ENCODE measurements around the gene HS6ST3. TPM values are rescaled to one million over a fixed set of nuclear protein-coding genes. Genes with fewer than 3 reads are reported as not detected.
"Not testable (repeated sequence)": the region's sequence is repeated elsewhere in the genome, so short reads cannot be mapped to it uniquely, and the experiment has no call there.

HS6ST3 gene
- total and polyA plus RNA-seq, 9 of the 15 experiments (the other 6 are each of a cell fraction or from before 2014, with no cell fraction given), result not detected

GRCh38 chr13:96115368-96115767 lies 25.5 kb downstream of the HS6ST3 start:
- BruUV-seq (replicated peaks); in situ Hi-C loops (cut with MboI); H3K4me3 ChIP-seq; intact Hi-C loops (cut with micrococcal nuclease); POLR2A ChIA-PET; ATAC-seq; H3K79me2 ChIP-seq (ENCODE audit: control insufficient read depth, insufficient read depth, low read length); H3K9me1 ChIP-seq (ENCODE audit: control insufficient read depth, insufficient read depth, low read length); DNase-seq (ENCODE audit: extremely low read depth in 1 of 4, low spot score in 3 of 4); H3K9ac ChIP-seq (ENCODE audit: insufficient read depth in 1 of 2, low read depth in 2 of 2, low read length in 2 of 2); H3K36me3 ChIP-seq (ENCODE audit: control insufficient read depth, insufficient read depth, low read length); H3K27ac ChIP-seq (ENCODE audit: extremely low read depth, low read depth, low read length); H4K20me1 ChIP-seq (replicated peaks; ENCODE audit: control insufficient read depth, insufficient read depth, low read length); H3K27me3 ChIP-seq (ENCODE audit: control insufficient read depth in 2 of 2, insufficient read depth in 2 of 2, low read length in 2 of 2); FAIRE-seq; H2AFZ ChIP-seq (ENCODE audit: low read depth, low read length); CTCF ChIA-PET (ENCODE audit: low intra/inter-chr PET ratio); H3K9me3 ChIP-seq (replicated peaks; ENCODE audit: control insufficient read depth, insufficient read depth, low read depth, low read length); H3K4me1 ChIP-seq (replicated peaks in 1 of 2; ENCODE audit: control insufficient read depth in 2 of 2, insufficient read depth in 2 of 2, low read length in 2 of 2); H3K4me2 ChIP-seq (ENCODE audit: insufficient read depth, low read length): not testable (repeated sequence)
- 6% methylated on average over 2 of the region's 2 CpGs for WGBS (ENCODE audit: insufficient coverage, low coverage, missing lambda C conversion rate)

GRCh38 chr13:96119921-96120320 lies 30.0 kb downstream of the HS6ST3 start:
- no peak for DNase-seq (ENCODE audit: extremely low read depth in 1 of 4, low spot score in 3 of 4)
- in situ Hi-C loops (cut with MboI), result no loop called here
- Histone ChIP-seq H2AFZ (ENCODE audit: low read depth, low read length) (no peak overlapping the region), H3K27ac (ENCODE audit: extremely low read depth, low read depth, low read length) (no peak overlapping the region), H3K4me3 (no peak overlapping the region), H3K9me3 (replicated peaks; ENCODE audit: control insufficient read depth, insufficient read depth, low read depth, low read length) (no peaks in the 10 kb centered on the region), H3K79me2 (ENCODE audit: control insufficient read depth, insufficient read depth, low read length) (no peaks in the 10 kb centered on the region), H3K4me2 (ENCODE audit: insufficient read depth, low read length) (no peak overlapping the region), H3K27me3 (ENCODE audit: control insufficient read depth in 2 of 2, insufficient read depth in 2 of 2, low read length in 2 of 2) (no peaks in the 10 kb centered on the region), H3K9ac (ENCODE audit: insufficient read depth in 1 of 2, low read depth in 2 of 2, low read length in 2 of 2) (no peak overlapping the region), H4K20me1 (replicated peaks; ENCODE audit: control insufficient read depth, insufficient read depth, low read length) (no peaks in the 10 kb centered on the region), H3K4me1 (replicated peaks in 1 of 2; ENCODE audit: control insufficient read depth in 2 of 2, insufficient read depth in 2 of 2, low read length in 2 of 2) (no peaks in the 10 kb centered on the region), H3K9me1 (ENCODE audit: control insufficient read depth, insufficient read depth, low read length) (no peaks in the 10 kb centered on the region), H3K36me3 (ENCODE audit: control insufficient read depth, insufficient read depth, low read length) (no peaks in the 10 kb centered on the region)
- 0% methylated on average over 1 of the region's 1 CpG for WGBS (ENCODE audit: insufficient coverage, low coverage, missing lambda C conversion rate)
- no peak for FAIRE-seq
- no peak for ATAC-seq
- POLR2A ChIA-PET, result no interaction called here
- TF ChIP-seq BHLHE40 (IDR thresholded peaks at IDR 0.05; ENCODE audit: low read length) (no peak), GATA2 (CRISPR knock-in tag; IDR thresholded peaks at IDR 0.05) (no peak), ZNF592 (IDR thresholded peaks at IDR 0.05) (no peak), SRSF7 (optimal IDR thresholded peaks at IDR 0.05; ENCODE audit: low read depth, low read length) (no peak), KDM1A (IDR thresholded peaks at IDR 0.05) (no peak), NFATC3 (IDR thresholded peaks at IDR 0.05) (no peak)
- BruUV-seq (replicated peaks), result no TSS peak
- intact Hi-C loops (cut with micrococcal nuclease), result no loop called here
- CTCF ChIA-PET (ENCODE audit: low intra/inter-chr PET ratio), result no interaction called here
